Measurements from ENCODE around the gene IL36G. TPM values are rescaled to one million over a fixed set of nuclear protein-coding genes. Genes with fewer than 3 reads are reported as not detected.

The IL36G gene
- total and polyA plus RNA-seq, 2 of the 13 experiments (the other 11 are each of a cell fraction or from before 2014, with no cell fraction given) = not detected

- no peaks in the 10 kb centered on the region for H3K9me3 ChIP-seq (ENCODE audit: low read length)
- H3K4me2 ChIP-seq (ENCODE audit: low read depth, low read length) = no peak overlapping the region
- no peaks in the 10 kb centered on the region for H3K36me3 ChIP-seq (replicated peaks in 1 of 2; ENCODE audit: control insufficient read depth in 1 of 2, insufficient read depth in 2 of 2, low read length in 2 of 2)
- DNase-seq (ENCODE audit: low spot score) (no peak), ATAC-seq (no peak), FAIRE-seq (no peak)
- H3K4me3 ChIP-seq (replicated peaks in 1 of 3; ENCODE audit: insufficient read depth in 1 of 3, low read depth in 2 of 3, low read length in 3 of 3) = no peak overlapping the region
- no peak for TF ChIP-seq AFF4 (CRISPR knock-in tag; IDR thresholded peaks at IDR 0.05)
- TF ChIP-seq ZFP36 (IDR thresholded peaks at IDR 0.05; ENCODE audit: borderline replicate concordance, low read depth, low read length, partially characterized antibody) = no peak
- no peak for TF ChIP-seq SNAPC2 (CRISPR knock-in tag; IDR thresholded peaks at IDR 0.05)
- no peak for TF ChIP-seq ZNF143 (CRISPR knock-in tag; IDR thresholded peaks at IDR 0.05)
- TF ChIP-seq ZNF350 (CRISPR knock-in tag; IDR thresholded peaks at IDR 0.05; ENCODE audit: borderline replicate concordance, low read depth) = no peak
- TF ChIP-seq REL (CRISPR knock-in tag; conservative IDR thresholded peaks at IDR 0.05) = no peak
- TF ChIP-seq ARNT2 (CRISPR knock-in tag; IDR thresholded peaks at IDR 0.05; ENCODE audit: low read depth) = no peak
- TF ChIP-seq ZBTB10 (CRISPR knock-in tag; IDR thresholded peaks at IDR 0.05; ENCODE audit: borderline replicate concordance) = no peak
- no peak for TF ChIP-seq ZNF414 (CRISPR knock-in tag; IDR thresholded peaks at IDR 0.05)
- no peak for TF ChIP-seq ZKSCAN5 (CRISPR knock-in tag; IDR thresholded peaks at IDR 0.05)
- TF ChIP-seq FOXK1 (CRISPR knock-in tag; IDR thresholded peaks at IDR 0.05; ENCODE audit: borderline replicate concordance, low read depth) = no peak
- TF ChIP-seq ZNF670 (CRISPR knock-in tag; IDR thresholded peaks at IDR 0.05; ENCODE audit: borderline replicate concordance) = no peak
- TF ChIP-seq ZNF234 (CRISPR knock-in tag; conservative IDR thresholded peaks at IDR 0.05) = no peak
- TF ChIP-seq ZNF572 (CRISPR knock-in tag; IDR thresholded peaks at IDR 0.05) = no peak
- no peak for TF ChIP-seq RAD21 (CRISPR knock-in tag; IDR thresholded peaks at IDR 0.05)
- no peak for TF ChIP-seq GTF3A (CRISPR knock-in tag; conservative IDR thresholded peaks at IDR 0.05)
- no peak for TF ChIP-seq ZNF569 (CRISPR knock-in tag; IDR thresholded peaks at IDR 0.05; ENCODE audit: borderline replicate concordance)
- no peak overlapping the region for H2AFZ ChIP-seq (ENCODE audit: low read length)
- H3K79me2 ChIP-seq (ENCODE audit: insufficient read depth, low read length) = no peaks in the 10 kb centered on the region
- POLR2A ChIA-PET = no interaction called here
- H3K27ac ChIP-seq (ENCODE audit: extremely low read length, insufficient read depth, low read length) = no peak overlapping the region
- peaks cover 2 to 17% of the 10 kb centered on the region in 2 experiments; a peak in 4 of 5 replicates for H3K27me3 ChIP-seq (ENCODE audit: control insufficient read depth in 1 of 2, insufficient read depth in 2 of 2, low read length in 2 of 2)
- in situ Hi-C loops (cut with HindIII; ENCODE audit: extremely low pct_ligation_motif_present, low pct_unique_long_range_greater_than_20kb) = no loop called here
- 73% methylated on average over 11 of the region's 12 CpGs for WGBS (ENCODE audit: low lambda C conversion rate)
- H4K20me1 ChIP-seq (ENCODE audit: insufficient read depth, low read length) = no peaks in the 10 kb centered on the region
- CTCF ChIA-PET (ENCODE audit: low intra/inter-chr PET ratio, low total read pairs) = no interaction called here
- intact Hi-C loops (cut with micrococcal nuclease; ENCODE audit: unreplicated experiment) = no loop called here
- no TSS peak for BruUV-seq (replicated peaks)
- no peak overlapping the region for H3K9ac ChIP-seq (ENCODE audit: insufficient read depth, low read depth, low read length)
- no peaks in the 10 kb centered on the region for H3K4me1 ChIP-seq (ENCODE audit: insufficient read depth, low read length)
Observed at GRCh38 chr2:112933261-112933660, 44.5 kb upstream of the IL36G start.

Measured in HepG2 (cell line).